ENCODE results near the gene CPNE7.

Gene CPNE7

GRCh38 chr16:89547860-89548259 lies 27.7 kb upstream of the CPNE7 start:
- DNase-seq (ENCODE audit: low spot score), result no peak
- no peak for TF ChIP-seq CTCF (IDR thresholded peaks at IDR 0.05; ENCODE audit: borderline replicate concordance, control extremely low read depth, extremely low read depth, insufficient read depth, missing control alignments)
- in situ Hi-C loops (cut with MboI; ENCODE audit: low sequenced_read_pairs, unreplicated experiment), result no loop called here

GRCh38 chr16:89548344-89549006 lies 27.1 kb upstream of the CPNE7 start:
- in situ Hi-C loops (cut with MboI; ENCODE audit: low sequenced_read_pairs, unreplicated experiment), result no loop called here
- DNase-seq (ENCODE audit: low spot score), result no peak
- no peak for TF ChIP-seq CTCF (IDR thresholded peaks at IDR 0.05; ENCODE audit: borderline replicate concordance, control extremely low read depth, extremely low read depth, insufficient read depth, missing control alignments)

- no peak for DNase-seq (ENCODE audit: low spot score)
- in situ Hi-C loops (cut with MboI; ENCODE audit: low sequenced_read_pairs, unreplicated experiment), result no loop called here
- no peak for TF ChIP-seq CTCF (IDR thresholded peaks at IDR 0.05; ENCODE audit: borderline replicate concordance, control extremely low read depth, extremely low read depth, insufficient read depth, missing control alignments)
Measured at GRCh38 chr16:89549007-89549700, 26.4 kb upstream of the CPNE7 start.

DNA sequence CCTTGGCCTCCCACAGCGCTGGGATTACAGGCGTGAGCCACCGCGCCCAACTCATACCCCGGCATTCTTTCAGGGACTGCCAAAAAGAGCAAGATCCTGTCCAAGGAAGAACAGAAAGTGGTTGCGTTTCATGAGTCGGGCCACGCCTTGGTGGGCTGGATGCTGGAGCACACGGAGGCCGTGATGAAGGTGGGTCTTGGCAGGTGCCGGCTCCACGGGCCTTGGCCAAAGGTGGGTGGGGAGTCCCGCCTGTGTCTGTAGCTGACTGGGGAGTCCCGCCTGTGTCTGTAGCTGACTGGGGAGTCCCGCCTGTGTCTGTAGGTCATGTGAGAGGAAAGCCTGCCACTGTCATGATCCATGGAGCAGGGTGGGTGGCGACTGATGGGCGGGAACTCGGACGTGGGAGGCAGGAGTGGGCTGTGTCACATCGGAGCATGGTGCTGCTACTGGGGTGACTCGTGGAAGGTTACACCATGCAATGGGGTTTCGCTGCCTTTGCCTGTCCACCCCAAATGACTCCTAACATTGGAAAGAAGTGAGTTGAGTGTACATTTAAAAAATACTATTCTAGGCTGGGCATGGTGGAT lies 25.0 kb upstream of the CPNE7 start:
- no peak for DNase-seq (ENCODE audit: low spot score)
- in situ Hi-C loops (cut with MboI; ENCODE audit: low sequenced_read_pairs, unreplicated experiment), result no loop called here
- TF ChIP-seq CTCF (IDR thresholded peaks at IDR 0.05; ENCODE audit: borderline replicate concordance, control extremely low read depth, extremely low read depth, insufficient read depth, missing control alignments), result no peak

DNA sequence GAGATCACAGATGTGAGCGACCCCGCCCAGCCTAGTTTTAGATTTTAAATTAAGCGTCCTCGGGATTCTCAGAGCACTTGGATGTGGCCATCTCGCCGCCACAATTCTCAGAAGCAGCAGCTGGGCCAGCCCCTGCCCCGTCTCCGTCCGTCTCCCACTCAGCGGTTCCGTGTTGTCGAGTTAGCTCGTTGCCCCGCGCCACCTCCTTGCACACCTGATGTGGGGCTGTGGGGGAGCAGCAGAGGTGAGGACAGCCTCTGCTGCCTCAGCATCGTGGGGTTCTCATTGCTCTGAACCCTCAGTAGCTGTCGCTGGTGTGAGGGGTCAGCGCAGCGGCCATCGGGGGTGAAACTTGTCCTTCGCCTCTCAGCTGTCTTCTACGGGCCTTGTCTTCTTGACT lies 23.2 kb upstream of the CPNE7 start:
- no peak for DNase-seq (ENCODE audit: low spot score)
- TF ChIP-seq CTCF (IDR thresholded peaks at IDR 0.05; ENCODE audit: borderline replicate concordance, control extremely low read depth, extremely low read depth, insufficient read depth, missing control alignments), result no peak
- in situ Hi-C loops (cut with MboI; ENCODE audit: low sequenced_read_pairs, unreplicated experiment), result no loop called here

DNA sequence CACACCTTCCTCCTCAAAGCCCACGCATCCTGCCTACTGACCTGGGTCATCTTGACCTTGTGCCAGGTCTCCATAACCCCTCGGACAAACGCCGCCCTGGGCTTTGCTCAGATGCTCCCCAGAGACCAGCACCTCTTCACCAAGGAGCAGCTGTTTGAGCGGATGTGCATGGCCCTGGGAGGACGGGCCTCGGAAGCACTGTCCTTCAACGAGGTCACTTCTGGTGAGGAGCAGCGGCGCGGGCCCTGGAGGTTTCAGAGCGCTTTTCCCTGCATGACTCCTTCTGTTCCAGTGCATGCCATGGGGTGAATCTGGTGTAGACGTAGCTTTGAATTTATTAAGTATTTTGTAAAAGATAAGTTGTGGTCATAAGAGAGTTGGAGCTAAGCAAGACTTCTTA lies 22.6 kb upstream of the CPNE7 start:
- in situ Hi-C loops (cut with MboI; ENCODE audit: low sequenced_read_pairs, unreplicated experiment), result no loop called here
- no peak for TF ChIP-seq CTCF (IDR thresholded peaks at IDR 0.05; ENCODE audit: borderline replicate concordance, control extremely low read depth, extremely low read depth, insufficient read depth, missing control alignments)
- DNase-seq (ENCODE audit: low spot score), result no peak
